Type B pancreatic cell (in vitro differentiated cells): ENCODE data around the gene LMX1A. TPM values are rescaled to one million over a fixed set of nuclear protein-coding genes. Genes with fewer than 3 reads are reported as not detected.
A peak's percentile ranks its signal among the peaks of the same experiment; 100 is the strongest.

Experiments used
- DNase-seq: peaks from one replicate; pipeline ENCODE4 v3.0.0; 2021; ENCODE audit warnings: mixed read lengths; ENCODE audit not compliant: unreplicated experiment; ENCODE audit errors: extremely low spot score
- H3K27ac Mint-ChIP-seq: 2 replicates; pipeline ENCODE4 v1.8.0; 2021; ENCODE audit warnings: mild to moderate bottlenecking, mixed read lengths
- H3K27me3 Mint-ChIP-seq: 2 replicates; pipeline ENCODE4 v1.8.0; 2021; ENCODE audit warnings: mixed read lengths
- H3K36me3 Mint-ChIP-seq: 2 replicates; pipeline ENCODE4 v1.8.0; 2021; ENCODE audit warnings: mixed read lengths
- H3K4me1 Mint-ChIP-seq: one replicate; pipeline ENCODE4 v1.8.0; 2021; ENCODE audit warnings: mixed read lengths; ENCODE audit not compliant: unreplicated experiment
- H3K4me3 Mint-ChIP-seq: 2 replicates; pipeline ENCODE4 v1.8.0; 2021; ENCODE audit warnings: mild to moderate bottlenecking, mixed read lengths
- H3K9me3 Mint-ChIP-seq: 2 replicates; pipeline ENCODE4 v1.8.0; 2021; ENCODE audit warnings: mixed read lengths
- total RNA-seq: library from RNA; stranded (reverse); gene quantifications from 2 replicates; pipeline ENCODE4 v1.2.1, GENCODE V29; 2021; ENCODE audit warnings: low replicate concordance
- TF ChIP-seq, protein P1 (sequence below): fragments of 200-600 bp; sonication (generic); conservative IDR thresholded peaks from 2 replicates; pipeline ENCODE4 v1.5.0; 2021; ENCODE audit warnings: antibody characterized with exemption, mild to moderate bottlenecking

LMX1A gene
- total RNA-seq, 1 donor from 2014 or later, result 34.4 TPM

- DNase-seq, result no peak
- Mint-ChIP-seq H3K36me3 (no peaks in the 10 kb centered on the region), H3K4me1 (peaks cover 9% of the 10 kb centered on the region), H3K4me3 (no peak overlapping the region), H3K27ac (no peak overlapping the region), H3K27me3 (peaks cover 32% of the 10 kb centered on the region), H3K9me3 (no peaks in the 10 kb centered on the region)
- TF ChIP-seq, protein P1, sequence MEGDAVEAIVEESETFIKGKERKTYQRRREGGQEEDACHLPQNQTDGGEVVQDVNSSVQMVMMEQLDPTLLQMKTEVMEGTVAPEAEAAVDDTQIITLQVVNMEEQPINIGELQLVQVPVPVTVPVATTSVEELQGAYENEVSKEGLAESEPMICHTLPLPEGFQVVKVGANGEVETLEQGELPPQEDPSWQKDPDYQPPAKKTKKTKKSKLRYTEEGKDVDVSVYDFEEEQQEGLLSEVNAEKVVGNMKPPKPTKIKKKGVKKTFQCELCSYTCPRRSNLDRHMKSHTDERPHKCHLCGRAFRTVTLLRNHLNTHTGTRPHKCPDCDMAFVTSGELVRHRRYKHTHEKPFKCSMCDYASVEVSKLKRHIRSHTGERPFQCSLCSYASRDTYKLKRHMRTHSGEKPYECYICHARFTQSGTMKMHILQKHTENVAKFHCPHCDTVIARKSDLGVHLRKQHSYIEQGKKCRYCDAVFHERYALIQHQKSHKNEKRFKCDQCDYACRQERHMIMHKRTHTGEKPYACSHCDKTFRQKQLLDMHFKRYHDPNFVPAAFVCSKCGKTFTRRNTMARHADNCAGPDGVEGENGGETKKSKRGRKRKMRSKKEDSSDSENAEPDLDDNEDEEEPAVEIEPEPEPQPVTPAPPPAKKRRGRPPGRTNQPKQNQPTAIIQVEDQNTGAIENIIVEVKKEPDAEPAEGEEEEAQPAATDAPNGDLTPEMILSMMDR, result no peak
Observed at GRCh38 chr1:165168467-165168866, 188.0 kb downstream of the LMX1A start.

DNA sequence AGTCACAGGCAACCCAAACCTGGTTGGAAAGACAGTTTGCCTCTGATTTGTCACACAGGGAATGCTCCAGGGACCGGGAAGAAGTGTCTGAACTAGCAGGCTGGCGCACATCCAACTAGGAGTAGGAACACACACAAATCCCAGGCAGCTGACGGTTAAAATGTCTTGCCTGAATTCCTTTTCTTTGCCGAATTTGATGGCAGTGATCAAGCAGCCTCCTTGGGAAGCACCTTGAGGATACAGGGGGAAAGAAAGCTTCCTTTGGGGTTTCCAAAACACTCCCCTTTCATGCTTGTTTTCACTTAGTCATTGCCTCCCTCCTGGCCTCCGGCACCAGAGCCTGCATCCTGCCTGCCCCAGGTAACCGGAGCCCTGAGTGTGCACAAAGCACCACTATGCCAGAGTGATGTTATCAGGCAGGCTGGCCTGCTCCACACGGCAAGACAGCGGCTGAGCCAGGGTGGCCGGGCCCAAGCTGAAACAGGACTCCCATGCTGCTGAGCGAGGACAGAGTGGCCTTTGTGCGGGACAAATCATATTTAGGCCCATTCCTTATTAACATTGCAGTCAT is 193.8 kb downstream of the LMX1A start:
- no peaks in the 10 kb centered on the region for H3K9me3 Mint-ChIP-seq
- DNase-seq, result no peak
- no peak overlapping the region for H3K27ac Mint-ChIP-seq
- H3K27me3 Mint-ChIP-seq, result peaks cover 33% of the 10 kb centered on the region
- H3K4me1 Mint-ChIP-seq, result peaks cover 15% of the 10 kb centered on the region
- TF ChIP-seq, protein P1, result no peak
- no peak overlapping the region for H3K4me3 Mint-ChIP-seq
- no peaks in the 10 kb centered on the region for H3K36me3 Mint-ChIP-seq

DNA sequence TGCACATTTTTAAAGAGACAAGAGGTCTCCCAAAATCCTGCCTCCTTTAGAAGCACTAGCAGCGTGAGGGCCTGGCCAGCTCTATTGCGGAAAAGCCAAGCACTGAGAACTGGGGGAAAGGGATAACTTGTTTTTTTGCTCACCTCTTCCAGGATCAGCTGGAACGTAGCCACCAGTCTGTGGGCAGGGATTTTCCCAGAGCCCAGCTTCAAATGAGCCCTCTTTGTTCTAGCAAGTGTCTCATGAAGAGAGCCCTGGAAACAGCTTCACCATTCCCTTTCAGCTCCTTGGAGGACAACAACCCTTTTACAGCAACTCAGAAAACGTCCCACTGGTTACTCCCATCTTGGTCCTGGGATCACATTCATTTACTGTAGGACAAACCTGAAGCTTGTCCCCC is 195.4 kb downstream of the LMX1A start:
- Mint-ChIP-seq H3K27me3 (peaks cover 32% of the 10 kb centered on the region), H3K27ac (no peak overlapping the region), H3K4me3 (no peak overlapping the region), H3K36me3 (no peaks in the 10 kb centered on the region), H3K9me3 (no peaks in the 10 kb centered on the region), H3K4me1 (peaks cover 15% of the 10 kb centered on the region)
- DNase-seq, result no peak
- TF ChIP-seq, protein P1, result no peak

DNA sequence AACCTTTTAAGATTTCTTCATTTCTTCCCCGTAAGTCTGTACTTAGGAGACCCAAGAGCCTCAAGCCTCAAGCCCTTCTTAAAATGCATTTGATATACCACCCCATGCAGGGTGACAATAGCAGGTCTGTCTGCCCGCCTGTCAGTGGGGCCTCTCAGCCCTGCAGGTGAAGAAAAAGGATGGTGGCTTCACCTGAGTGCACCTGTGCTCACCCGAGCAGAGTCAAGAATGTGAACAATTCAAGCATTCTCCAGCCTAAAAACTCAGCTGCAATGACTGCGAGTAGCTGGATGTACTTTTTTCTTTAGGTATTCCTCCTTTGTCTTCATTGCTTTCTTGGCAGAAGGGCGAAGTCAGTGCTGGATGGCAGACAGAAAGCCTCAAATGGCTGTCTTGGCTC is 203.3 kb downstream of the LMX1A start:
- DNase-seq, result no peak
- H3K4me3 Mint-ChIP-seq, result no peak overlapping the region
- H3K9me3 Mint-ChIP-seq, result no peaks in the 10 kb centered on the region
- peaks cover 18% of the 10 kb centered on the region for H3K27me3 Mint-ChIP-seq
- no peak overlapping the region for H3K27ac Mint-ChIP-seq
- TF ChIP-seq, protein P1, result no peak
- peaks cover 3% of the 10 kb centered on the region for H3K4me1 Mint-ChIP-seq
- H3K36me3 Mint-ChIP-seq, result no peaks in the 10 kb centered on the region

DNA sequence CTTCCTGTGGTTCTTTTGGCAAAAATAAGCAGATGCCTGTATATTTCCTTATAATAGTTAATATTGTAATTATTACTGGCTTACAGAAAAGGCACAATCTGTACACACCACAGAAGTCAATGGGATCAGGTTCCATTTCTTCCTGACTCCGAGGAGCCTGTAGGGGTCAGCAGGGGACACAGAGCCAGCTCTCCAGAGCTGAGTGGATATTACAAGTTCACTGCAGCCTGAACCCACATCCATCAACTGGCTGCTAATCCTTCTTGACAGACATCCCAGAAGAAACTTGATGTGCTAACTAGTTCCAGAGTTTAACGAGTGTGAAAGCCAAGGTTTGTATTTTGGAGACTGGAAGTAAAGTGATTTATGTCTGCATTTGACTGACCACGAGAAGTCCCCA is 203.8 kb downstream of the LMX1A start:
- TF ChIP-seq, protein P1, result peak; percentile 60
- Mint-ChIP-seq H3K4me3 (no peak overlapping the region), H3K9me3 (no peaks in the 10 kb centered on the region), H3K36me3 (no peaks in the 10 kb centered on the region), H3K27me3 (peaks cover 14% of the 10 kb centered on the region), H3K27ac (no peak overlapping the region), H3K4me1 (peaks cover 3% of the 10 kb centered on the region)
- no peak for DNase-seq

DNA sequence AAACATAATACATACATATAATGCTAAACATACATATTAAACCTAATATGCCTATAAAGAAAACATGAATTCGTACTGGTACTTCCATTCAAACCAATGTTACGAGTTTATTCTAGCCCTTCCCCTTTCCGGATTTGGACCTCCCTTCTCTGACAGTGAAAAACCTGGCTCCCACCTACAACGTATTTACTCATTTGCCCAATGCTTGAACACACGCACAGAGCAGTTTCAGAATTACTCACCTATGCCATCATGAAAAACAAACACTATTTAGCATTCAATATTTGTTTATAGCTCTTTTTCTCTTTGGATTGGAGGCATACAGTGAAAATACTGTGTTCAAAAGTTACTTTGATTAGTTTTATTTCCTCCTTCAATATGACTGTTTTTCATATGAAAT is 204.4 kb downstream of the LMX1A start:
- TF ChIP-seq, protein P1, result no peak
- DNase-seq, result no peak
- no peaks in the 10 kb centered on the region for H3K36me3 Mint-ChIP-seq
- H3K4me1 Mint-ChIP-seq, result peaks cover 3% of the 10 kb centered on the region
- no peak overlapping the region for H3K27ac Mint-ChIP-seq
- H3K27me3 Mint-ChIP-seq, result peaks cover 10% of the 10 kb centered on the region
- H3K4me3 Mint-ChIP-seq, result no peak overlapping the region
- H3K9me3 Mint-ChIP-seq, result no peaks in the 10 kb centered on the region
